ENCODE measurements around the gene ITGA5.

DNA sequence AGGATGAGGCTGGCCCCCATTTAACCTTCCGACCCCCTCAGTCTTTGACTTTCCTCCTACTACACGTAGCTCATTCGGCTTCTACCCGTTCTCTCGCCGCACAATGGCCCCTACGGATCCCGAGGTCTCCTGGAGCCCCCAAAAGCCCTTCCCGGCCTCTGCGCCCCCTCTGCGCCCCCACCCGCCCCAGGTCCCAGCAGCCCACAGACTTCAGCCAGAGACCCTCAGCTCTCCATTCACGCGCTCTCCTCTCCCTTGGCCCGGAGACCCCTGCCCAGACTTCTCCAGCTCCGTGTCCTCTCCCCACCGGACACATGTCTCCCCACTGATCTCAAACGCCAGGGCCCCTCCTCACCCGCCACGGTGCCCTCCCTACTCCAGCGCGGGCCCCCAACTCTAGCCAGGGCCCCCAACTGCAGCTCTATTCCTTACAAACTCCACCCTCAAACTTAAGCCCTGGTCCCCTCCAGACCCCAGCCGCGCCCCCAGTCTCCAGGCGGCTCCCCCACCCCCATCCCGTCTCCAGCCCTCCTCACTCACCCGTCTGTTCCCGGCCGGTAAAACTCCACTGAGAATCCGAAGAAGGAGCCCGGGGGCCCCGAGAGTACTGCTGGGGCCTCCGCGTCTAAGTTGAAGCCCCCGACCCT, 502 bp downstream of the ITGA5 start:
- TF ChIP-seq, protein P1, sequence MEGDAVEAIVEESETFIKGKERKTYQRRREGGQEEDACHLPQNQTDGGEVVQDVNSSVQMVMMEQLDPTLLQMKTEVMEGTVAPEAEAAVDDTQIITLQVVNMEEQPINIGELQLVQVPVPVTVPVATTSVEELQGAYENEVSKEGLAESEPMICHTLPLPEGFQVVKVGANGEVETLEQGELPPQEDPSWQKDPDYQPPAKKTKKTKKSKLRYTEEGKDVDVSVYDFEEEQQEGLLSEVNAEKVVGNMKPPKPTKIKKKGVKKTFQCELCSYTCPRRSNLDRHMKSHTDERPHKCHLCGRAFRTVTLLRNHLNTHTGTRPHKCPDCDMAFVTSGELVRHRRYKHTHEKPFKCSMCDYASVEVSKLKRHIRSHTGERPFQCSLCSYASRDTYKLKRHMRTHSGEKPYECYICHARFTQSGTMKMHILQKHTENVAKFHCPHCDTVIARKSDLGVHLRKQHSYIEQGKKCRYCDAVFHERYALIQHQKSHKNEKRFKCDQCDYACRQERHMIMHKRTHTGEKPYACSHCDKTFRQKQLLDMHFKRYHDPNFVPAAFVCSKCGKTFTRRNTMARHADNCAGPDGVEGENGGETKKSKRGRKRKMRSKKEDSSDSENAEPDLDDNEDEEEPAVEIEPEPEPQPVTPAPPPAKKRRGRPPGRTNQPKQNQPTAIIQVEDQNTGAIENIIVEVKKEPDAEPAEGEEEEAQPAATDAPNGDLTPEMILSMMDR (IDR thresholded peaks at IDR 0.05 in 2 of 3, conservative IDR thresholded peaks at IDR 0.05 in 1 of 3; ENCODE audit: insufficient read depth in 2 of 3, low read depth in 1 of 3, low read length in 3 of 3) = no peak
- no peak for TF ChIP-seq NCOA1 (IDR thresholded peaks at IDR 0.05; ENCODE audit: low read depth)
- TF ChIP-seq FOXA1 (IDR thresholded peaks at IDR 0.05; ENCODE audit: borderline replicate concordance) = no peak
- TF ChIP-seq STAT6 (CRISPR knock-in tag; IDR thresholded peaks at IDR 0.05) = no peak
- TF ChIP-seq, protein P2, sequence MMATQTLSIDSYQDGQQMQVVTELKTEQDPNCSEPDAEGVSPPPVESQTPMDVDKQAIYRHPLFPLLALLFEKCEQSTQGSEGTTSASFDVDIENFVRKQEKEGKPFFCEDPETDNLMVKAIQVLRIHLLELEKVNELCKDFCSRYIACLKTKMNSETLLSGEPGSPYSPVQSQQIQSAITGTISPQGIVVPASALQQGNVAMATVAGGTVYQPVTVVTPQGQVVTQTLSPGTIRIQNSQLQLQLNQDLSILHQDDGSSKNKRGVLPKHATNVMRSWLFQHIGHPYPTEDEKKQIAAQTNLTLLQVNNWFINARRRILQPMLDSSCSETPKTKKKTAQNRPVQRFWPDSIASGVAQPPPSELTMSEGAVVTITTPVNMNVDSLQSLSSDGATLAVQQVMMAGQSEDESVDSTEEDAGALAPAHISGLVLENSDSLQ (IDR thresholded peaks at IDR 0.05) = no peak
- no peak for TF ChIP-seq SIRT6 (IDR thresholded peaks at IDR 0.05; ENCODE audit: low read depth, low read length)
- TF ChIP-seq, protein P3, sequence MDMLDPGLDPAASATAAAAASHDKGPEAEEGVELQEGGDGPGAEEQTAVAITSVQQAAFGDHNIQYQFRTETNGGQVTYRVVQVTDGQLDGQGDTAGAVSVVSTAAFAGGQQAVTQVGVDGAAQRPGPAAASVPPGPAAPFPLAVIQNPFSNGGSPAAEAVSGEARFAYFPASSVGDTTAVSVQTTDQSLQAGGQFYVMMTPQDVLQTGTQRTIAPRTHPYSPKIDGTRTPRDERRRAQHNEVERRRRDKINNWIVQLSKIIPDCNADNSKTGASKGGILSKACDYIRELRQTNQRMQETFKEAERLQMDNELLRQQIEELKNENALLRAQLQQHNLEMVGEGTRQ (CRISPR knock-in tag; IDR thresholded peaks at IDR 0.05) = no peak
- no peak for TF ChIP-seq EP300 (IDR thresholded peaks at IDR 0.05; ENCODE audit: low read length)
- TF ChIP-seq CREB1 (IDR thresholded peaks at IDR 0.05) = no peak
- TF ChIP-seq CREB1 (CRISPR knock-in tag; IDR thresholded peaks at IDR 0.05) = no peak
- no peak for TF ChIP-seq WHSC1 (IDR thresholded peaks at IDR 0.05; ENCODE audit: low read length)
- no peak for TF ChIP-seq ZNF384 (IDR thresholded peaks at IDR 0.05; ENCODE audit: low read depth, low read length)
- no peak for TF ChIP-seq TCF7 (IDR thresholded peaks at IDR 0.05; ENCODE audit: borderline replicate concordance)
- no peak for TF ChIP-seq HMG20A (CRISPR knock-in tag; conservative IDR thresholded peaks at IDR 0.05)
- no peak for TF ChIP-seq MEF2D (tag; conservative IDR thresholded peaks at IDR 0.05; ENCODE audit: low read depth)
